CD4-positive, alpha-beta T cell treated with Interleukin-2 at 100 ng/mL for 4 hours (primary cell): ENCODE results near the gene INHA.

Experiments used
- DNase-seq: peaks from one replicate; pipeline ENCODE4 v3.0.0-alpha.2; 2020; ENCODE audit warnings: low spot score

Gene INHA

GRCh38 chr2:219611866-219612576, 39.9 kb downstream of the INHA start:
- no peak for DNase-seq

DNA sequence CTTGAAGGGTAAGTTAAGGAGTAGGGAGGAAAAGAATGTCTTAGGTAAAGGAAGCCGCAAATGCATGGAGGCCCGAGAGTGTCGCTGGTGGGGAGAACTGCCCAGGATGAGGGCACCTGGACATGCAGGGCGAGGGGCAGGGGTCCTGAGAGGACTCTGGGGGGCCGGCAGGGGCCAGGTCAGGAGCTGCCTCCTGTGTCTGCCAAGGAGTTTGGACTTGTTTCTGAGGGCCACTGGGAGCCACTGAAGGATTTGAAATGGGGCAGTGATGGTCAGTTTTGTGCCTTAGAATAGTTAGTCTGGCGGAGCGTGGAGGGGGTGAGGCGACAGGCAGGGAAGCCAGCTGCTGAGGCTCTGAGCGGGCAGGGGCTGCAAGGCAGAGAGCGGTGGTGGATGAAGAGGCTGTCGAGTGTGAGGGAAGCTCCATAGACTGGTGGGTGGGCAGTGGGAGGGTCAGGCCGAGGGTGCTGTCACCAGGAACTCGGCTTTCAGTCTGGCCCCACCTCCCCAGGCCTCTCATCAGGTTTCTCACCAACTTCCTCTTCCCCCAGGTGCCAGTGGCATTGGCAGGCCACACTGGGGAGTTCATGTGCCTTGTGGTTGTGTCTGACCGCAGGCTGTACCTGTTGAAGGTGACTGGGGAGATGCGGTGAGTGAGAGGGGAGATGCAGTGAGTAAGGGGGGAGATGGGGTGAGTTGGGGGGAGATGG, 40.6 kb downstream of the INHA start:
- no peak for DNase-seq

GRCh38 chr2:219613461-219614070, 41.5 kb downstream of the INHA start:
- no peak for DNase-seq

DNA sequence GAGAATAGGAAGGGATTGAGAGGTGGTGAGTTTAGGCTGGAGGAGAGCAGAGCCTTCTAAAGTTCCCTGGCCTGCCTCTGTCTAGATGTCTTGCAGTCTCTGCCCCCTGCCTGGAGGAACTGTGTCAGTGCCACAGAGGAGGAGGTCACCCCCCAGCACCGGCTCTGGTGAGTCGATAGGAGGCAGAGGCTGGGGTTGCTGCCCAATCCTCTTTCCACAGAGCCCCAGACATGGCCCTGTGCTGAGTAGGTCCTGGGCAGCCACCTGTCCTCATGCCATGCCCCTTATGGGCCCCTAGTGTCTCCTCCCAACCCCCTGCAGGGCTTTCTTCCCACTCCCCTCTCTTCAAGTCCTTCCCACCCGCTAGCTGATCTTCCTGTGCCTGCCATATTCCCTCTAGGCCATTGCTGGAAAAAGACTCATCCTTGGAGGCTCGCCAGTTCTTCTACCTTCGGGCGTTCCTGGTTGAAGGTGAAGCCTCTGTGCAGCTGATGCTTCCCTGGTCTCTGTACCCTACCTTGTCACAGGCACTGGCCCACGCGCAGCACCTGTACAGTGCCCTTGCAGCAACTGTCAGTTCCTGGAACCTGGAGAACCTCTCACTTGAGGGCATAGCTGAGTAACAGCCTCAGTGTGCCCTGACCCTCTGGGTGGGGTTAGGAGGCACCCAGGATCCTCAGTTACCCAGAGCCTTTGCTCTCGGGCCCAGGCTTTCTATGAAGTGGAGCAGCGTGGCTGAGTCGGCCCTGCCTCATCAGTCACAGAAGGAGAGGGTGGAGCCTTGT, 42.2 kb downstream of the INHA start:
- DNase-seq: no peak

- no peak for DNase-seq
Observed at GRCh38 chr2:219615036-219615435, 42.9 kb downstream of the INHA start.

DNA sequence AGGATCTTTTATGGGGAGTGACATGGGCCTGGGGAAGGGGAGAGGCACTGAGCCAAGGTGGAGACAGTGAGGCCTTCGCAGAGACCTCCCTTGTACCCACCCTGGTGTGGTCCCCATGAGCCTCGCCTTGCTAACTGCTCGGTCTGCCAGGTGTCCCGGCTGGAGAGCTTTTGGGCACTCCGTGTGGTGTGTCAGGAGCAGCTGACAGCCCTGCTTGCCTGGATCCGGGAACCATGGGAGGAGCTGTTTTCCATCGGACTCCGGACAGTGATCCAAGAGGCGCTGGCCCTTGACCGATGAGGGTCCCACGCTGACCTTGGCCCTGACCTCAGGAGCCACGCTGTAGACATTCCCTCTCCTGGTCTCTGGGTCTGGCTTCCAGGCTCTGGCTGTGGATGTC, 43.8 kb downstream of the INHA start:
- no peak for DNase-seq

GRCh38 chr2:219616550-219616949, 44.4 kb downstream of the INHA start:
- no peak for DNase-seq

GRCh38 chr2:219618733-219619122, 46.6 kb downstream of the INHA start:
- DNase-seq: no peak

DNA sequence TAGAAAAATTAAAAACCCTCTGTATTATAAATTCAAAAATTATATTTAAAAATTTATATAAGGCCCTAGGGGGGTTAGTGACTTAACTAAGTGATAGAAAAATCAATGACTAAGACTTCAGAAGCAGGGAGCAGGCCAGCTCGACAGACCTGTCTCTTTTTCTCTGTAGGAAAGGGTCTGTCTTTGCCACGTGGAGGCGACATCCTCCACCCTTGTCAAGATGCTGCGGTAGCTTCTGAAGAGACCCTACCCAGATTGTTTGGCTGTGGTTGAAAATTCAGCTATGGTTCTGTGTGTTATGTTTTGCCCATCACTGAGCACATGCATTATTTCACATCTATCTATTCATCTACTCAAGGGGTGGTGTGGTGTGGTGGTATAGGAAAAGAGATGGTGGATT, 47.1 kb downstream of the INHA start:
- no peak for DNase-seq

- no peak for DNase-seq
Observed at GRCh38 chr2:219620546-219620945, 48.4 kb downstream of the INHA start.

DNA sequence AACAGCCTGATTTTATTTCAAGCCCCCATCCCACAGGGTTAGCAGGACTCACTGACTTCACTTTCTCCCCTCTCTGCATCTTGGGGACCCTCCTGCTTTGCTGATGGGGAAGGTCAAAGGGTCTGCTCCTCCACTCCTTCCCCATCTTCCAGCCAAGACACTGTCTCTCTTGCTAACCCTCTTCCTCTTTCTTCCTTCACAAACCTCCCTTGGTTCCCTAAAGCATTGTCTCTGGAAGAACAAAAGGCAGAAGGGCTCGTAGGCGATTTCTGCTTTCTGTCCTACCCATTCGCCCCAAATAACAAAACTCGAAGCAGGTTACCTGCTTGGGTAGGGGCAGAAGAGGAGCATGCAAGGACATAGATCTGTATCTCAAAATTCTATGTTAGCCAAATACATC, 49.8 kb downstream of the INHA start:
- DNase-seq: no peak

DNA sequence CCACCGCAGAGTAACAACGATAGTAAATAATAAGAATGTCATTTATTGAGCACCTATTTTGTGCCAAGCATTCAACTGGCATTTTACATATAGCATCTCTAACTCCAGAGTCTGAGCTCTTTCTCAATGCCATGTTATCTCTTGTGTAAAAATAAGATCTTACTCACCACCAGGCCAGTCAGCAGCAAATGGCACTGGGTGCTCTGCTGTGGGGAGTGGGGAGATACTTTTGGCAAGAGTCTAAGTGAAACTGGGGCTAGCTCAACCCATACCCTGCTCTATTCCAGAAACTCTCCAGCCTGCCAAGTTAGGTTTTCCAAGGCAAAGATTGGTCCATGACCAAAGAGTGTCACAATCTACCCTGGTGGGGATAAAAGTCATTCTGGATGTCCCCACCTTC, 50.4 kb downstream of the INHA start:
- DNase-seq: no peak

DNA sequence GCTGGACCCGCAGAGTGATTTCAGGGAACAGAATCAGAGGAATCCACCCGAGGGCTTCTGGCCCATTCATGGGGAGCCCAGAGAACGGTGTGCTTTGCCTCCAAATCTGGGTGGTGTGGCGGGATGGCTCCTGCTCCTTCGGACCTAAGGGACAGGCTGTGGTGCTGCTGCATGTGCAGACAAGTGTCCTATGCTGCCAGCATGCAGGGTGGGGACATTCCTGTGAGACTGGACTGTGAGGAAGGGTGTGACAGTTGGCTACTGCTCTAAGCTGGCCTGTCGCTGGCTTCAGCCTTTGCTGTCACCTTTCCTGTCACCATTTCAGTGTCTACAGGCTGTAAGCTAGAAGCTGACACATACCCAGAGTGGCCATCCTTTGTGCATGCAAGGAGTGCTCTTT, 52.5 kb downstream of the INHA start:
- DNase-seq: no peak

GRCh38 chr2:219625179-219625578, 53.1 kb downstream of the INHA start:
- no peak for DNase-seq
